ENCODE data around the gene ACIN1.

ACIN1 gene

DNA sequence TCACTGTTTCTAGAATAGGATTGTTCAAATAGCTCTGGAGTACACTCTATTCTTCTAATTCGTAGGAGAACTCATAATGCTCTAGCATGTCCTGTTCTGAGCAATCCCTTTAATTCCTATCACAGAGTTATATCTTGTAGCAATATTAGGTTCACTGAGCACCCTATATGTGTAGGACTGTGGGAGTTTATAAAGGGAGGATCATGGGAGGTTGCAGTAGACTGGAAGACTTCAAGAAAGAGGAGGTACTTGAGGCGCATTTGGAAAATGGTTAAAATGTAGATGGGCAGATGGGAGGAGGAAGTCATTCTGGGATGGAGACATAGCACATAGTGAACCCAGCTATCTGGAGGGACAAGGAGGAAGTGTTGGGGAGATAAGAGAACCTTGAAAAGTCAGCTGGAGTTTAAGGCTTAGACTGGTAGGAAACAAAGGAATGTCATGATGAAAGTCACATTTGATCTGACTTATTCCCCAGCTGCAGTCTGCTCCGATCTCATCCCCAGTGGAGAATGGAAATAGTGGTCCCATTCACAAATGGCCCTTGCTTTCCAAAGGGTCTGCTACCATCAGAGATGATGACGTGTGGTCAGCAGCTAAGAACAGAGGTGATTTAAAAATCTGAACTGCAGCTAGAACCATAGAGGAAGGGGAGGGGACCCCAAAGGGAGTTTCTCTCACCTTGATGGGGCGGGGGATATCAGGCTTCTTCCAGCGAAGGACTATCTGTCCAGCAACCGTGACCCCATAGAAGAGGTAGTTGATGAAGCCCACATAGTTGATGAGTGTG lies 34.2 kb upstream of the ACIN1 start:
- H3K4me3 Mint-ChIP-seq, result no peak overlapping the region
- H3K9me3 Mint-ChIP-seq, result no peaks in the 10 kb centered on the region
- peaks cover 16 to 22% of the 10 kb centered on the region in 2 donors for H3K4me1 Mint-ChIP-seq
- H3K36me3 Mint-ChIP-seq, result no peaks in the 10 kb centered on the region
- DNase-seq (no peak), ATAC-seq (replicated peaks) (no peak)
- no peak overlapping the region for H3K27ac Mint-ChIP-seq
- no peaks in the 10 kb centered on the region for H3K27me3 Mint-ChIP-seq

DNA sequence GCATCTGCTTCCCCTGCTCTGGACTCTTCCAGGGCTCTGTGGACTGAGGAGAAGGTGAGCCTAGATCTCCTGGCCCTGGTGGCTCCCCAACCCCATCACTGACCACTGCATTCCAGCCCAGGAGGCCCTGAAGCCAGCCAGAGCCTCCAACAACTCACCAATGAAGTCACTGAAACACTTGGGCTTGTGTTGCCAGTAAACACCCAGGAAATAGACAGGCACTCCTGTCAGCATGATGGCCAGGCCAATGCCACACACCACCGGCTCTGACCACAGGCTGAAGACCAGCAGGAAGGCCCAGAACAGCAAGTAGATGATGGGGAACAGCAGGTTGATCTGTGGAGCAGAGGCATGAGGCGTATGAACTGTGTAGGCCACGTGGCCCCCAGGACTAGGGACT lies 32.9 kb upstream of the ACIN1 start:
- peaks cover 16 to 22% of the 10 kb centered on the region in 2 donors for H3K4me1 Mint-ChIP-seq
- no peak for ATAC-seq (replicated peaks)
- H3K4me3 Mint-ChIP-seq, result no peak overlapping the region
- H3K27me3 Mint-ChIP-seq, result no peaks in the 10 kb centered on the region
- DNase-seq, result no peak
- H3K36me3 Mint-ChIP-seq, result no peaks in the 10 kb centered on the region
- H3K27ac Mint-ChIP-seq, result peak overlapping the region; percentile 33
- no peaks in the 10 kb centered on the region for H3K9me3 Mint-ChIP-seq

DNA sequence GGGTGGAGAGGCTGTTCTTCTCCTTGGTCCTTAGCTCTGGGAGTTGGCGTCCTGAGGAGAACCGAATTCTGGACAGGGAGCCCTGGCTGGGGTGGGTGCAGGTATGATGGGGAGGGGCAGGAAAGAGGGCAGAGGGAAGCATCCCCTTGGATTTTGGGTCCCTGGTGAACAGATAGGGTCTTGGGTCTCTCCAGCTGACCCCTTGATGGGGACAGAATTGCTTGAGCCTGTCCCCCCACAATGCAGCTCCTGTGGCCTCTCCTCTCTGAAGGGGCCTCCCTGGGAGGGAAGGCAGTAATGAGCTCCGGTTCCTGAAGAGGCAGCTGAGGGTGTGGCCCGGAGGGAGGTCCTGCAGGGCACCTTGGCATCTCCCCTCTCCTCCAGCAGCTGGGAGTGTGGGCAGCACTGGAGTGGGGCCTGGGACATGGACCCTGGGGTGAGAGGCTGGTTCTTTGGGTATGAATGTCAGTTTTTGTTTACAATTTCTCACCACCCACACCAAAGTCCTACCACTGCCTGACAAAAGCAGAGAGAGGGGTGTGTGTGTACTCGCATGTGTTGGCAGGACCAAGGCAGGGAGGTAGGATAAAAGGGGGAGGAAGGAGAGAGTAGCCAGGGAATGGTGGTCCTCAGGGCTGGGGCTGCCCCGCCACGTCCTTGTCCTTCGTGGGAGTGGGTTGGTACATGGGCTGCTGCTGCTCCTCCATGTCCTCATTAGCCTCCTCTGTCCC lies 31.8 kb upstream of the ACIN1 start:
- Mint-ChIP-seq H3K27me3 (no peaks in the 10 kb centered on the region), H3K27ac (no peak overlapping the region), H3K9me3 (no peaks in the 10 kb centered on the region), H3K4me3 (no peak overlapping the region), H3K36me3 (no peaks in the 10 kb centered on the region), H3K4me1 (peaks cover 19 to 23% of the 10 kb centered on the region in 2 donors)
- no peak for ATAC-seq (replicated peaks)
- DNase-seq, result no peak

DNA sequence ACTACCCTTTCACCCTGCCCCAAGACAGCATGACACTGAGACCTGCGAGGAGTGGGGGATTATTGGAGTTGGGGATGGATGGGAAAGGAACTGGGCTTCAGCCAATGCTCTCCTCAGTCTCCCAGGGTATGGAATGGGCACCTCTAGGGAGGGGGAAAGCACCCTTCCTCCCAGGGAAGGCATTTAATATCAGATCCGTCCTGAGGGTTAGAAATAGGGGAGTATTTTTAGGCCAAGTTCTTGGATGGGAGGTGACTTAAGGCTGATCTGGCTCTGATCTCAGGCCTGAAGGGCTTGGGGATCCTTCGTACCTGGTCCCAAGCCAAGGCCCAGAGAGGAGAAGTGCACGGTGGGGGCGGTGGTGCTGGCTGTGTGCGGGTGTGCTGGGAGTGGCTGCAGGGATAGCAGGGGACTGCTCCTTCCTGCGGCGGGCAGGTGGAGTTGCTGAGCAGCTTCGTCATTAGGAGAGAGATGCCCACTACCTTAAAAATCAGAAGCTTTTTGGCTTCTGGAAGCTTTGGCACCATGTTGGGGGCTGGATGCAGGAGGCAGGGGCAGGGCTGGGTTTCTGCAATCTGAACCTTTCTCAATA lies 31.1 kb upstream of the ACIN1 start:
- no peak overlapping the region for H3K4me3 Mint-ChIP-seq
- ATAC-seq (replicated peaks) (no peak), DNase-seq (no peak)
- no peak overlapping the region for H3K27ac Mint-ChIP-seq
- no peaks in the 10 kb centered on the region for H3K27me3 Mint-ChIP-seq
- no peaks in the 10 kb centered on the region for H3K9me3 Mint-ChIP-seq
- H3K36me3 Mint-ChIP-seq, result no peaks in the 10 kb centered on the region
- peaks cover 21 to 24% of the 10 kb centered on the region in 2 donors for H3K4me1 Mint-ChIP-seq

DNA sequence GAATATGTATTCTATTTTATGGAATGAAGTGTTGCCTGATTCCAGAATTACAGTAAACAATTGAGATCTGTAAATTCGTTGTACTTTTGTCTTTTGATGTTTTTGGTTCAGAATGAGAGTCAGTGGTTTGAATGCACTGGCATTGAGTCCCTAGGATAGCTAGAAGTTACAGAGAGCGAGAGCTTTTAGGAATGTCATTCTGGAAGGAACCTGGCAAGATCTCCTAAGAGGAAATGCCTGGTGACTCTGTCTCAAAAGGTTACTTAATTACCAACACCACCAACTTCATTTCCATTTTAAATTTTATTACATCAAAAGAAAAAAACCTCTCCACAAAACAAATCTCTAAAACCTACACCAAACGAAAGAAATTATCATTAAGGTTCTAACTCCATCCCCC lies 30.1 kb upstream of the ACIN1 start:
- Mint-ChIP-seq H3K36me3 (no peaks in the 10 kb centered on the region), H3K4me1 (peaks cover 27 to 30% of the 10 kb centered on the region in 2 donors), H3K4me3 (no peak overlapping the region), H3K27me3 (no peaks in the 10 kb centered on the region), H3K27ac (no peak overlapping the region), H3K9me3 (no peaks in the 10 kb centered on the region)
- DNase-seq (no peak), ATAC-seq (replicated peaks) (no peak)

DNA sequence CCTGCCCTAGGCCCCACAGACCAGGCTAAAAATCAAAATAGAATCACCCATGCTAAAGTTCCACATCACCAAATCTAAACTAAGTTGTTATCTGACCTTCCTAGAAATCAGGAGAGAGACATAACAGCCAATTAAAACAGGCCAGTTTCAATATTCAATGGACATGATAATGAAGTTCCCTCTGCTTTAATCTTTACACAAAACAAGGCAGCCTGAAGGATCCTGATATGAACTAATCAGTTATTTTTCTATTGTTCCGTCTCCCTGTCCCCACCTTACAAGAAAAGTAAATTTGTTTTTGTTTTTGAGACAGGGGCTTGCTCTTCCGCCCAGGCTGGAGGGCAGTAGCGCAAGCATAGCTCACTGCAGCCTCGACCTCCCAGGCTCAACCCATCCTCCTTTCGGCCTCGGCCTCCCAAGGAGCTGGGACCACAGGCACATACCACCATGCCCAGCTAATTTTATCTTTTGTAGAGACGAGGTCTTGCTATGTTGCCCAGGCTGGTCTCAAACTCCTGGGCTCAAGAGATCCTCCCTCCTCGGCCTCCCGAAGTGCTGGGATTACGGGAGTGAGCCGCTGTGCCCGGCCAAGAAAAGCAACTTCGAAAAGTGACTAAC lies 29.5 kb upstream of the ACIN1 start:
- no peaks in the 10 kb centered on the region for H3K27me3 Mint-ChIP-seq
- no peak overlapping the region for H3K4me3 Mint-ChIP-seq
- no peaks in the 10 kb centered on the region for H3K36me3 Mint-ChIP-seq
- DNase-seq, result no peak
- no peak for ATAC-seq (replicated peaks)
- H3K9me3 Mint-ChIP-seq, result no peaks in the 10 kb centered on the region
- H3K4me1 Mint-ChIP-seq, result peaks cover 32 to 36% of the 10 kb centered on the region in 2 donors
- H3K27ac Mint-ChIP-seq, result no peak overlapping the region

DNA sequence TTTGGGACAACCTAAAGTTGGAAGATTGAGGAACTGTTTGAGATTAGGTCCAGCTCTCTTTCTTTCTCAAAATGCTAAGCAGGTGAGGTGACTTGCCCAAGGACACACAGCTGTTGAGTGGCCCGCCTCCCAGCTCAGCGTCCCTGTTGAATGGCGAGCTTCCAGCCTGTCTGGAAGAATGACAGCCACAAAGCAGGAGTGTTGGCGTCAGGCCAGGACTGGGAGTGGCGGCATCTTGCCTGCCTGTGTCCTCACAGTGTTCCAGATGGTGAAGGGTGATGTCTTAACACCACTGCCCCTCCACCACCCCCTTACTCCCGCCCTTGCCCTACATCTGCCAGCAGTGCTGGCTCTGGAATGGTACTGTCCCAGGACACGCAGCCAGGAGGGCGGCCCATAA lies 28.5 kb upstream of the ACIN1 start:
- peak overlapping the region; percentile 10 for H3K27ac Mint-ChIP-seq
- ATAC-seq (replicated peaks) (no peak), DNase-seq (no peak)
- H3K4me1 Mint-ChIP-seq, result peaks cover 33 to 41% of the 10 kb centered on the region in 2 donors
- H3K9me3 Mint-ChIP-seq, result no peaks in the 10 kb centered on the region
- H3K4me3 Mint-ChIP-seq, result no peak overlapping the region
- no peaks in the 10 kb centered on the region for H3K36me3 Mint-ChIP-seq
- H3K27me3 Mint-ChIP-seq, result no peaks in the 10 kb centered on the region

DNA sequence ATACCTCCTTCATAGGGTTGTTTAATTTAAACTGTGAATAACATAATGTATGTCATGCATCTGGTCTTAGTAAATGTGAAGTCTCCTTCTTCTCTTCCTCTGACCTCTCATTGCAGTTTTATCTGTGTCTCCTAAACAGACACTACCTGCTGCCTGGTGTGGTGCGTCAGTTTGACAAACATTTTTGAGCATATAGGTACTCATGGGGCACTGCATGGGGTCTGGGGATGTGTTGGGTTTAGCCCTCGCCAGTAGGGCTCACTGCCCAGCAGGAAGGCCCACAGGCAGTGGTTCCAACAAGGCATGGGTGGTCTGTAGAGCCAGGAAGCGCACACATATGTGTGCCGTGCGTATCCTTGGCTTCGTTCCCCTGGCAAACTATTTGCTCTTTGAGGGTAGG lies 27.1 kb upstream of the ACIN1 start:
- Mint-ChIP-seq H3K4me1 (peaks cover 27 to 33% of the 10 kb centered on the region in 2 donors), H3K4me3 (no peak overlapping the region), H3K27ac (no peak overlapping the region), H3K36me3 (no peaks in the 10 kb centered on the region), H3K9me3 (no peaks in the 10 kb centered on the region), H3K27me3 (no peaks in the 10 kb centered on the region)
- ATAC-seq (replicated peaks) (no peak), DNase-seq (no peak)

DNA sequence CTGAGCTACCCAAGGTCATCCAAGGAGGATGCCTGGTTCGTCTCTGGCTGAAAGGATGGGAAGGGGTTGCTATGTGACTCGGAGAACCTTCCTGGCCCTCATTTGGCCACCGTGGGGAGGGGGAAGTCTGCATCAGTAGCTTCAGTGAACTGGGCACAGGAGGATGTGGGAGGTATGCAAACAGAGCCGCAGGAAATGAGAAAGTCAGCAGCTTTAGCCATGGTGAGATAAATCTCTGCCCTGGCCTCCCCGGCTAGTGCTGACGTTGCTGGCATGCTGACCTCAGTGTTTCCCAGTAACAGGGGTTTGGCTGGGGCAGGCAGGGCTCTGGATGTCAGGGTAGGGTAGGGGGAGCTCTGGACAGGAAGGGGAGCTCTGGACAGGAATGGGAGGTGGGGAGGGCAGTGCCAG lies 26.4 kb upstream of the ACIN1 start:
- peaks cover 27 to 33% of the 10 kb centered on the region in 2 donors for H3K4me1 Mint-ChIP-seq
- H3K4me3 Mint-ChIP-seq, result peak overlapping the region in 1 of 2 donors; percentile 57
- DNase-seq (peak; percentile 13), ATAC-seq (replicated peaks) (peak; percentile 64 to 66)
- H3K9me3 Mint-ChIP-seq, result no peaks in the 10 kb centered on the region
- no peaks in the 10 kb centered on the region for H3K27me3 Mint-ChIP-seq
- H3K36me3 Mint-ChIP-seq, result no peaks in the 10 kb centered on the region
- peak overlapping the region; percentile 33 for H3K27ac Mint-ChIP-seq

DNA sequence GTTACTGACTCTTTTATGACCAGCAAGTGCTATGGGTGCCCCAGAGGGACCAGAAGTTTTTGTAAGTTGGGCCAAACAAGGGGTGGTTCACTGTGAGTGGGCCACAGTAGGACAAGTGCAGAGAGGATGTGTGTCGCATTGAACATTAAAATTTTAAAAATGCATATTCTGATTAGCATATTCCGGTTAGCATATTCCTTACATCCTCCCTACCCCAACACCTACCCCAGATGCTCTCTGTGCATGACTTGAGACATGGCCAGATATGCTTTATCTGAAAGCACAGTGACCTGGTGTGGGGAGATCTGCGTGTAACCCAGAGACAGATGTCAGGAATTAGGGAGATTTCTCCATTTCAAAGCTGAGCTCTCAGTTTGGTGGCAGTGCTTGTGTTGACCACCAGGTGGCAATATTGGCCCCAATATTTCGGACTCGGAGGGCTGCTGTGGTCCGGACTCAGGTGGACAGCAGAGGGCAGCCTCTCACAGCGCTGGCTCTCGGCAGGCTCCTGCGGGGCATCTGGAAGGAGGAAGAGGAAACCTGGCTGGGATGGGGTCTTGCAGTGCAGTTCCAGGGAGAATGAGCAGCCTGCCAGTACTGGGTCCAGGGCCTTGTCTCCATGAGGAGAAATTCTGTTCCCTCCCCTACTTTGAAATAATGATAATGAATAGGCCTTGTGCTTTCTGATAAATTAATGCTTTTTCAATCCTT lies 25.8 kb upstream of the ACIN1 start:
- Mint-ChIP-seq H3K27ac (peak overlapping the region; percentile 77), H3K4me1 (peaks cover 27 to 33% of the 10 kb centered on the region in 2 donors), H3K27me3 (no peaks in the 10 kb centered on the region), H3K36me3 (no peaks in the 10 kb centered on the region), H3K9me3 (no peaks in the 10 kb centered on the region), H3K4me3 (peak overlapping the region; percentile 57 to 64)
- peak; percentile 75 for DNase-seq
- peak; percentile 83 to 86 for ATAC-seq (replicated peaks)

DNA sequence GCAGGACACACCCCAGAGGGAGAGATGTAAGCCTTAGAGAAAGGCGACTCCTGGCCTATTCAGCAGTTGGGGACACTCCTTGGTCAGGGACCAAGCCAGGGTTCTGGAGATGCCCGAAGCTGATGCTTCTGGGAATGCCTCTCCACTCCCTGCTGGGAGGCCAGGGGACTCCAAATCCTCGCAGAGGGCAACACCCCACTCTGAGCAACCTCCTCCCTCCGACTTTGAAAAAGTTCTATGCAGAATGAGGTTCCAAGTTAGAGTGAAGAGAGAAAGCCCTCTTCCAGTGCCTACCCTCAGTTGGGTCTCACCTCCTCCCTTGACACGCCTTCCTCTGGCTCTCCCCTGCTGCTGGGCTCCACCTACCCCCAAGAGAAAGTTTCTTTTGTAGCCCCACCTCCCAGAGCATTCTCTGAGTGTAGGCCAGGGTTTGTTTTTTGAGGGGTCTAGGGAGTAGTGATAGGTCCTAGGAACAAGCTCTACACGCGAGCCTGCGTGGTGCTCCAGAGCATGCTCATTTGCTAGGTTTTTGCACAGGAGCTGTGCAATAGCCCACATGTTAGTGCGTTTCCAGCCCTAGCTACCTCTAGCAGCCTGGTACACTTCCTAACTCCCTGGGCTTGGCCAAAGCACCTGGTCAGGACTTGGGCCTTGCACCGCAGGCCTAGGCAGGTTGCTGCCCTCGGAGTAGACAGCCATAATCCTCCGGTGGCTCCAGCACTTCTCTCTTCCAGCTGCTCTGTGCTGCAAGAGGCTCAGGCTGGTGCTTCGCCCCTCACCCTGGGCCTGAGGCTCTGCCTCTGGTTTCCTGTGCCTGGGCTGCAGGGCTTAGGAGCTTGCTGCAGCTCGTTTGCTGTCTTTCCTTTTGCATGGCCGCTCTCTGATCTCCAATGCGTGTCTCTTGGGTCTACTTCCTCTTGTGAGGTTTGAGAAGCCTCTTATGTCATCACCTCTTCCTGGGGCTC lies 24.7 kb upstream of the ACIN1 start:
- Mint-ChIP-seq H3K4me1 (peaks cover 27 to 33% of the 10 kb centered on the region in 2 donors), H3K27me3 (peaks cover 6% of the 10 kb centered on the region in 2 donors), H3K4me3 (peak overlapping the region in 1 of 2 donors; percentile 17), H3K27ac (peak overlapping the region; percentile 77), H3K9me3 (no peaks in the 10 kb centered on the region), H3K36me3 (no peaks in the 10 kb centered on the region)
- peak; percentile 67 to 74 for ATAC-seq (replicated peaks)
- DNase-seq, result peak; percentile 22

DNA sequence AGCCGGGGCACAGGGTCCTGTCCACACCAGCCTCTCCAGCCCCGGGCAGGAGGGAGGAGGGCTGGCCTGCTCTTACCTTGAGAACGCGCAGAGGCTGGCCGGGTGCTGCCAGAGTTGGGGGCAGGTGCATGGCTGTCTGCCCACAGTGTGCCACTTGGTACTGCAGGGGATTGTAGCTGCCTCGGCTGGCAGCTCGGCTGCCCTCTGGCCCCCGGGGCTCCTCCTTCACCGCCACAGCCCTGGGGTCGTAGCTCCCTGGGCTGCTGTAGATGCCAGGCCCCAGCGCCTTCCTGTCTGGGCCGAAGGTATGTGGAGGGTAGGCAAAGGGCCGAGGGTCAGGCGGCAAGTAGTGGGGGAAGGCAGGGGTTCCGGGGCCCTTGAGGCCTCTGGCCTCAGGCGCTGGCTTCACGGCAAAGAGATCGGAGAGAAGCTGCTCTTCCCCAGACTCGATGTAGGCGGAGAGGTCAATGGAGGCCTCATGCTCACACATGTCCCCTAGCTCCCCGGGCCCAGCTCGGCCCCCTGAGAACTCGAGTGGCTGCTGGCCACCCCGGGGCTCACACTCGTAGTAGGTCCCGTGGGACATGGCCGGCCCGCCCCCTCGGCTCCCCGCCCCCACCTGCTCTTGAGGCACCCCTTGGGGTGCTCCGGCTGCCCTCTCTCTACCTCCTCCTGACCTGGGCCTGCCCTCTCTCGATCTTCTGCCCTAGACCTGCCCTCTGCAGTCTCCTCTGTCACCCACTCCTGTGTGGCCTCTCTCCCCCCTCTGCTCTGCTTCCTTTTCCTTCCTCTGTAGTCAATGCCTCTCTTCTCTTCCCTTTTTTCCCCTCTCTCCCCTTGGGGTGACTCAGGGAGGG lies 23.8 kb upstream of the ACIN1 start, which contains the start of gene CEBPE:
Gene CEBPE, minus strand, starts transcription at position 750 of the 857 bp plus-strand sequence. Its CDS starts 164 bp downstream, at position 586.
- peaks cover 27 to 33% of the 10 kb centered on the region in 2 donors for H3K4me1 Mint-ChIP-seq
- peaks cover 11 to 14% of the 10 kb centered on the region in 2 donors for H3K27me3 Mint-ChIP-seq
- no peaks in the 10 kb centered on the region for H3K9me3 Mint-ChIP-seq
- peak within 1 kb of the TSS; percentile 77 for H3K27ac Mint-ChIP-seq
- DNase-seq (no peak), ATAC-seq (replicated peaks) (no peak)
- H3K36me3 Mint-ChIP-seq, result no peaks in the 10 kb centered on the region
- peak within 1 kb of the TSS in 1 of 2 donors; percentile 17 for H3K4me3 Mint-ChIP-seq
